GM18867 (cell line): Measurements from ENCODE around the gene NOXO1.
"Not testable (repeated sequence)": the region's sequence is repeated elsewhere in the genome, so short reads cannot be mapped to it uniquely, and the experiment has no call there.

Source experiments
- ATAC-seq: cut with Tn5 transposase; IDR thresholded peaks from one replicate; pipeline ENCODE4 v1.9.1; 2021; ENCODE audit warnings: mild to moderate bottlenecking, moderate library complexity; ENCODE audit not compliant: unreplicated experiment

The NOXO1 gene

GRCh38 chr16:2011726-2012125 lies 30.5 kb upstream of the NOXO1 start:
- not testable (repeated sequence) for ATAC-seq

GRCh38 chr16:2009791-2010510 lies 28.7 kb upstream of the NOXO1 start, which contains the start of gene ZNF598:
TSS of gene ZNF598 (minus strand) at chr16:2009821.
- peak; percentile 85 for ATAC-seq

- peak; percentile 29 for ATAC-seq
These were observed 28.0 kb upstream of the NOXO1 start for GRCh38 chr16:2009164-2009711.

GRCh38 chr16:2008631-2009163 lies 27.4 kb upstream of the NOXO1 start:
- ATAC-seq, result peak; percentile 4

- no peak for ATAC-seq
These were observed 26.8 kb upstream of the NOXO1 start for GRCh38 chr16:2008009-2008526.

- no peak for ATAC-seq
These were observed 26.0 kb upstream of the NOXO1 start for GRCh38 chr16:2007081-2007836.

GRCh38 chr16:2006317-2006716 lies 25.0 kb upstream of the NOXO1 start:
- no peak for ATAC-seq

- ATAC-seq, result no peak
These were observed 24.4 kb upstream of the NOXO1 start for GRCh38 chr16:2005646-2006045.

GRCh38 chr16:2004795-2005517 lies 23.7 kb upstream of the NOXO1 start:
- no peak for ATAC-seq

- peak; percentile 74 for ATAC-seq
These were observed 22.8 kb upstream of the NOXO1 start for GRCh38 chr16:2003827-2004641.

- ATAC-seq, result no peak
These were observed 22.1 kb upstream of the NOXO1 start for GRCh38 chr16:2003231-2003826.

- no peak for ATAC-seq
These were observed 21.3 kb upstream of the NOXO1 start for GRCh38 chr16:2002406-2003230.

- no peak for ATAC-seq
These were observed 20.4 kb upstream of the NOXO1 start for GRCh38 chr16:2001456-2002355.

- no peak for ATAC-seq
These were observed 19.8 kb upstream of the NOXO1 start for GRCh38 chr16:2001035-2001434.

GRCh38 chr16:1999866-2000514 lies 18.7 kb upstream of the NOXO1 start:
- no peak for ATAC-seq

GRCh38 chr16:1998852-1999801 lies 17.9 kb upstream of the NOXO1 start:
- no peak for ATAC-seq
